SK-N-SH (cell line): Measurements from ENCODE around the gene DDIT3.

Experiments
- CTCF ChIP-seq: fragments of 200-600 bp; sonication (generic); IDR thresholded peaks from 2 replicates; pipeline ENCODE4 v1.6.1; 2017; ENCODE audit warnings: antibody characterized with exemption, mild to moderate bottlenecking, moderate library complexity
- SIN3A ChIP-seq: IDR thresholded peaks from 2 replicates; pipeline ENCODE4 v1.6.1; 2012; ENCODE audit warnings: low read depth, mild to moderate bottlenecking, low read length, moderate library complexity, borderline replicate concordance
- YY1 ChIP-seq: IDR thresholded peaks from 2 replicates; pipeline ENCODE4 v1.4.0; 2012; ENCODE audit warnings: low read depth, mild to moderate bottlenecking

GRCh38 chr12:57522887-57523705 lies 2.8 kb upstream of the DDIT3 start:
- TF ChIP-seq YY1 (no peak), CTCF (0 out of 2 replicates have a peak, but pooled peaks have one; percentile 13), SIN3A (no peak)
